GM23248 (cell line): ENCODE measurements around the gene SMYD4. TPM values are rescaled to one million over a fixed set of nuclear protein-coding genes. Genes with fewer than 3 reads are reported as not detected.

ENCODE experiments used
- DNase-seq: peaks from one replicate; pipeline ENCODE4 v3.0.0-alpha.2; 2015
- H2AFZ ChIP-seq: fragments of 200-600 bp; sonication (generic); 2 replicates; pipeline ENCODE4 v1.6.1; 2016; ENCODE audit warnings: antibody characterized with exemption
- H3F3A ChIP-seq: fragments of 200-600 bp; sonication (generic); 2 replicates; pipeline ENCODE4 v1.6.1; 2016; ENCODE audit warnings: mild to moderate bottlenecking, antibody characterized with exemption, mixed run types; ENCODE audit not compliant: insufficient read depth
- H3K27ac ChIP-seq: fragments of 200-600 bp; sonication (generic); 2 replicates; pipeline ENCODE4 v1.5.1; 2016; ENCODE audit warnings: mild to moderate bottlenecking
- H3K27me3 ChIP-seq: fragments of 200-600 bp; sonication (generic); replicated peaks from 2 replicates; pipeline ENCODE4 v1.6.1; 2016; ENCODE audit warnings: mild to moderate bottlenecking; ENCODE audit not compliant: insufficient read depth
- H3K36me3 ChIP-seq: fragments of 200-600 bp; sonication (generic); 2 replicates; pipeline ENCODE4 v1.6.1; 2016; ENCODE audit warnings: low read depth, mild to moderate bottlenecking
- H3K4me1 ChIP-seq: fragments of 200-600 bp; sonication (generic); 2 replicates; pipeline ENCODE4 v1.6.1; 2016; ENCODE audit warnings: mild to moderate bottlenecking; ENCODE audit not compliant: insufficient read depth
- H3K4me2 ChIP-seq: fragments of 200-600 bp; sonication (generic); one replicate; pipeline ENCODE4 v1.6.1; 2016; ENCODE audit warnings: mild to moderate bottlenecking; ENCODE audit not compliant: unreplicated experiment
- H3K4me3 ChIP-seq: fragments of 200-600 bp; sonication (generic); 2 replicates; pipeline ENCODE4 v1.5.1; 2016; ENCODE audit warnings: mild to moderate bottlenecking
- H3K79me2 ChIP-seq: fragments of 200-600 bp; sonication (generic); 2 replicates; pipeline ENCODE4 v1.6.1; 2016; ENCODE audit warnings: mild to moderate bottlenecking; ENCODE audit not compliant: insufficient read depth
- H3K9ac ChIP-seq: fragments of 200-600 bp; sonication (generic); 2 replicates; pipeline ENCODE4 v1.6.1; 2016; ENCODE audit warnings: mild to moderate bottlenecking
- H3K9me2 ChIP-seq: fragments of 200-600 bp; sonication (generic); 2 replicates; pipeline ENCODE4 v1.6.1; 2016; ENCODE audit warnings: mixed run types, mild to moderate bottlenecking, moderate library complexity; ENCODE audit not compliant: insufficient read depth
- H3K9me3 ChIP-seq: fragments of 200-600 bp; sonication (generic); one replicate; pipeline ENCODE4 v1.6.1; 2017; ENCODE audit warnings: low read depth
- H4K20me1 ChIP-seq: fragments of 200-600 bp; sonication (generic); 2 replicates; pipeline ENCODE4 v1.6.0; 2016; ENCODE audit not compliant: insufficient read depth
- EZH2 ChIP-seq: fragments of 200-600 bp; sonication (generic); IDR thresholded peaks from 2 replicates; pipeline ENCODE4 v1.6.1; 2018; ENCODE audit warnings: antibody characterized with exemption, mild to moderate bottlenecking; ENCODE audit not compliant: insufficient read depth, poor library complexity, severe bottlenecking
- EZH2phosphoT487 ChIP-seq: fragments of 200-600 bp; sonication (generic); IDR thresholded peaks from 2 replicates; pipeline ENCODE4 v1.6.1; 2018; ENCODE audit warnings: antibody characterized with exemption, moderate library complexity, mild to moderate bottlenecking, low read depth; ENCODE audit not compliant: insufficient read depth
- WGBS, 2 experiments: methylation state at CpG; one replicate each; pipeline ENCODE4 v1.1.6; 2015 to 2017; ENCODE audit warnings: low lambda C conversion rate in 2 of 2, low coverage in 1 of 2; ENCODE audit errors: missing lambda C conversion rate in 2 of 2; 5-methylcytosine and 5-hydroxymethylcytosine counted together
- in situ Hi-C: fragments of 300-500 bp; cut with MboI; formaldehyde crosslinking; loops from 2 replicates; pipeline ENCODE4 v1.15.0; 2020
- polyA plus RNA-seq: library from polyadenylated mRNA; unstranded; fragments of >200 nt; fragmentation: Nextera tagmentation; extraction: Ambion mirVana; gene quantifications from 2 replicates; pipeline ENCODE4 v1.2.1, GENCODE V29; 2016
- total RNA-seq: library from RNA; depleted of rRNA; stranded (reverse); fragments of >200 nt; shearing (Covaris generic); gene quantifications from 2 replicates; pipeline ENCODE4 v1.2.3, GENCODE V29; 2014

Gene SMYD4
- total and polyA plus RNA-seq, 2 experiments from 2014 or later: 3.6 to 7.5 TPM

GRCh38 chr17:1785930-1786329 lies 43.8 kb downstream of the SMYD4 start:
- no peak overlapping the region for H3K27ac ChIP-seq
- no peak overlapping the region for H3K4me2 ChIP-seq
- DNase-seq: no peak
- H3K79me2 ChIP-seq: no peaks in the 10 kb centered on the region; the same call in 1 of the 2 replicates
- H3F3A ChIP-seq: peaks cover 31% of the 10 kb centered on the region
- H3K4me3 ChIP-seq: no peak overlapping the region
- TF ChIP-seq EZH2 (no peak), EZH2phosphoT487 (no peak)
- H3K9me2 ChIP-seq: no peaks in the 10 kb centered on the region
- 73 to 75% methylated on average over 4 of the region's 4 CpGs for WGBS, 2 experiments
- H3K9ac ChIP-seq: no peak overlapping the region
- in situ Hi-C loops: loop anchor here (10.0 kb wide), 1 partner anchor 61 kb away; the partner anchor contains the start of gene WDR81
- H3K36me3 ChIP-seq: no peaks in the 10 kb centered on the region
- no peaks in the 10 kb centered on the region for H3K27me3 ChIP-seq
- no peaks in the 10 kb centered on the region for H4K20me1 ChIP-seq
- peaks cover 21% of the 10 kb centered on the region for H3K4me1 ChIP-seq
- no peak overlapping the region for H2AFZ ChIP-seq
- no peaks in the 10 kb centered on the region for H3K9me3 ChIP-seq

- peaks cover 34% of the 10 kb centered on the region for H3K4me1 ChIP-seq
- H3K27ac ChIP-seq: peak overlapping the region; percentile 74
- H2AFZ ChIP-seq: peak overlapping the region; percentile 59
- peak overlapping the region; percentile 69 for H3K4me2 ChIP-seq
- no peaks in the 10 kb centered on the region for H3K27me3 ChIP-seq
- 47% methylated on average over 16 of the region's 16 CpGs for WGBS, 2 experiments
- peak overlapping the region; percentile 30; the same call in 1 of the 2 replicates for H3K4me3 ChIP-seq
- TF ChIP-seq EZH2phosphoT487: no peak
- TF ChIP-seq EZH2: no peak
- peak; percentile 89 for DNase-seq
- no peaks in the 10 kb centered on the region for H3K79me2 ChIP-seq
- no peaks in the 10 kb centered on the region for H3K9me3 ChIP-seq
- in situ Hi-C loops: loop anchor here (10.0 kb wide), 1 partner anchor 59 kb away; the partner anchor contains the start of gene WDR81
- peaks cover 48% of the 10 kb centered on the region for H3F3A ChIP-seq
- H4K20me1 ChIP-seq: no peaks in the 10 kb centered on the region
- H3K9me2 ChIP-seq: no peaks in the 10 kb centered on the region
- peak overlapping the region; percentile 58 for H3K9ac ChIP-seq
- H3K36me3 ChIP-seq: no peaks in the 10 kb centered on the region
Measured at GRCh38 chr17:1783834-1784611, 45.7 kb downstream of the SMYD4 start.

DNA sequence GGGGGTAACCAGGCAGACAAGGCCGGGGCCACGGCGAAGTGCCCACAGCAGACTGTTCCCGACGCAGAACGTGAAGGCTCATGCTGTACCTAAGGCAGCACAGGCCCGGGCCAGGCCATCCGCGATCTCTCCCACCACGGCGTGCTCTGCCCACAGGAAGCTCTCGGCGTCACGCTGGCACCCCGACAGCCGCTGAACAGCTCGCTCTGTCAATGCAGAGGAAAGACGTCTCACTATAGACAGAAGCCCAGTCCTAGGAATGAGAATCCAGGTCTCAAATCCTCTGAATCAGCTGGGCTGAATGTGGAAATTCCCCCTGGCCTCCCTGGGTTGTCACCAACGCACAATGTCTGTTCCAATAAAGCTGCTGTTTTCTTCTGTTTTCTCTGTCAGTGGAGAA lies 46.4 kb downstream of the SMYD4 start:
- H3K4me3 ChIP-seq: peak overlapping the region; percentile 30; the same call in 1 of the 2 replicates
- peak overlapping the region; percentile 59 for H2AFZ ChIP-seq
- in situ Hi-C loops: loop anchor here (10.0 kb wide), 1 partner anchor 58 kb away; the partner anchor contains the start of gene WDR81

DNA sequence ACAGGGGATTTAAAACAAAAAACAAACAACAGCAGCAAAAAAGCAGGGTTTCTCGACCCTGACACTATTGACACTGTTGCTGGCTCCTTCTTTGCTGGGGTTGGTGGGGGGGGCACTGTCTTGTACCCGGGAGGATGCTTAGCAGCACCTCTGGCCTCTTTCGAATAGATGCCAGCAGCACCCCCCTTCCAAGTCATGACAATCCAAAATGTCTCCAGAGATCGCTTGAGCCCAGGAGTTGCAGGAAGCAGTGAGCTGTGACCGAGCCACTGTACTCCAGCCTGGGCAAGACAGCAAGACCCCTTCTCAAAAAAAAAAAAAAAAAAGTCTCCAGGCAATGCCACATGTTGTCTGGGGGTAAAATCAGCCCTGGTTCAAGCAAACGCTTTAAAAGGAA lies 47.5 kb downstream of the SMYD4 start:
- Histone ChIP-seq H3K4me2 (no peak overlapping the region), H3K36me3 (0 out of 2 replicates have a peak, but pooled peaks cover 4% of the 10 kb centered on the region), H3K9ac (no peak overlapping the region), H3K9me2 (no peaks in the 10 kb centered on the region), H3K27ac (no peak overlapping the region), H3K9me3 (no peaks in the 10 kb centered on the region), H4K20me1 (no peaks in the 10 kb centered on the region), H3K27me3 (no peaks in the 10 kb centered on the region), H3F3A (peaks cover 46% of the 10 kb centered on the region), H2AFZ (no peak overlapping the region), H3K79me2 (no peaks in the 10 kb centered on the region), H3K4me1 (peaks cover 27% of the 10 kb centered on the region), H3K4me3 (no peak overlapping the region)
- 64 to 67% methylated on average over 6 of the region's 6 CpGs for WGBS, 2 experiments
- DNase-seq: no peak
- in situ Hi-C loops: loop anchor here (10.0 kb wide), 1 partner anchor 57 kb away; the partner anchor contains the start of gene WDR81
- TF ChIP-seq EZH2 (no peak), EZH2phosphoT487 (no peak)

More for the DNA sequence above, 46.4 kb downstream of the SMYD4 start:
- H3K4me1 ChIP-seq: peaks cover 35% of the 10 kb centered on the region
- H4K20me1 ChIP-seq: no peaks in the 10 kb centered on the region
- peak; percentile 39 for DNase-seq
- H3F3A ChIP-seq: peaks cover 50% of the 10 kb centered on the region
- TF ChIP-seq EZH2phosphoT487 (no peak), EZH2 (no peak)
- 69 to 74% methylated on average over 19 of the region's 19 CpGs for WGBS, 2 experiments
- peak overlapping the region; percentile 58 for H3K9ac ChIP-seq
- no peaks in the 10 kb centered on the region for H3K79me2 ChIP-seq
- no peaks in the 10 kb centered on the region for H3K9me2 ChIP-seq
- no peaks in the 10 kb centered on the region for H3K27me3 ChIP-seq
- H3K4me2 ChIP-seq: peak overlapping the region; percentile 69
- no peaks in the 10 kb centered on the region for H3K36me3 ChIP-seq
- H3K9me3 ChIP-seq: no peaks in the 10 kb centered on the region
- peak overlapping the region; percentile 74 for H3K27ac ChIP-seq
